Natural killer cell (primary cell): ENCODE measurements around the gene FRMPD2. TPM values are rescaled to one million over a fixed set of nuclear protein-coding genes. Genes with fewer than 3 reads are reported as not detected.

Source experiments
- ATAC-seq, 3 donors: fragments of 150-1000 bp in 2 of 3; fragments of 200-7000 bp in 1 of 3; cut with Tn5 transposase; 1 replicate in 1 of 3; 2 replicates in 2 of 3; pipeline ENCODE4 v1.10.0; 2021; ENCODE audit warnings: mild to moderate bottlenecking in 2 of 3, moderate library complexity in 2 of 3
- DNase-seq, 2 donors: peaks; one replicate each; pipeline versions ENCODE4 v3.0.0 to v3.0.0-alpha.2; 2013 to 2021; ENCODE audit warnings: mixed read lengths in 1 of 2
- H3K27ac ChIP-seq: one replicate; pipeline ENCODE4 v1.5.1; 2013; ENCODE audit warnings: mild to moderate bottlenecking, low read length
- H3K27me3 ChIP-seq: one replicate; pipeline ENCODE4 v1.6.1; 2013; ENCODE audit warnings: low read length; ENCODE audit not compliant: control insufficient read depth, insufficient read depth
- H3K36me3 ChIP-seq: one replicate; pipeline ENCODE4 v1.6.1; 2013; ENCODE audit warnings: low read length; ENCODE audit not compliant: control insufficient read depth, insufficient read depth
- H3K4me1 ChIP-seq: one replicate; pipeline ENCODE4 v1.6.1; 2013; ENCODE audit warnings: low read length; ENCODE audit not compliant: control insufficient read depth, insufficient read depth
- H3K4me3 ChIP-seq: one replicate; pipeline ENCODE4 v1.5.1; 2013; ENCODE audit warnings: low read length
- H3K9me3 ChIP-seq: one replicate; pipeline ENCODE4 v1.6.1; 2013; ENCODE audit warnings: low read length; ENCODE audit not compliant: control insufficient read depth, insufficient read depth
- H3K27ac Mint-ChIP-seq, 2 donors: one replicate each; pipeline ENCODE4 v1.8.0; 2022; ENCODE audit warnings: mild to moderate bottlenecking in 2 of 2, mixed read lengths in 2 of 2, moderate library complexity in 1 of 2
- H3K27me3 Mint-ChIP-seq, 2 donors: one replicate each; pipeline ENCODE4 v1.8.0; 2022; ENCODE audit warnings: low read depth in 2 of 2, mixed read lengths in 2 of 2
- H3K36me3 Mint-ChIP-seq: one replicate; pipeline ENCODE4 v1.8.0; 2022; ENCODE audit warnings: mixed read lengths
- H3K4me1 Mint-ChIP-seq, 2 donors: one replicate each; pipeline ENCODE4 v1.8.0; 2022; ENCODE audit warnings: mixed read lengths in 2 of 2
- H3K4me3 Mint-ChIP-seq: one replicate; pipeline ENCODE4 v1.8.0; 2022; ENCODE audit warnings: mild to moderate bottlenecking, moderate library complexity, mixed read lengths
- H3K9me3 Mint-ChIP-seq, 2 donors: one replicate each; pipeline ENCODE4 v1.8.0; 2022; ENCODE audit warnings: mixed read lengths in 2 of 2
- WGBS: methylation state at CpG from one replicate; pipeline ENCODE4 v1.1.7; 2013; ENCODE audit warnings: missing lambda C conversion rate; ENCODE audit not compliant: insufficient coverage; 5-methylcytosine and 5-hydroxymethylcytosine counted together
- intact Hi-C: fragments of 100-400 bp; cut with micrococcal nuclease; formaldehyde crosslinking; loops from one replicate; pipeline ENCODE4 v1.14.2; 2022
- total RNA-seq, 4 donors: library from RNA; stranded (reverse); fragments of 120-200 nt in 1 of 4; gene quantifications; one replicate each; pipeline versions ENCODE4 v1.2.3 to v1.2.4, GENCODE V29; 2013 to 2022
- TF ChIP-seq, protein P1 (sequence below): fragments of 200-600 bp; IDR thresholded peaks from one replicate; pipeline ENCODE4 v1.8.0; 2022; ENCODE audit warnings: antibody characterized with exemption

The FRMPD2 gene
- total RNA-seq, 3 donors from 2014 or later (not counting 1 experiment from before 2014, with no cell fraction given) = 0.20 TPM; not detected in 2

DNA sequence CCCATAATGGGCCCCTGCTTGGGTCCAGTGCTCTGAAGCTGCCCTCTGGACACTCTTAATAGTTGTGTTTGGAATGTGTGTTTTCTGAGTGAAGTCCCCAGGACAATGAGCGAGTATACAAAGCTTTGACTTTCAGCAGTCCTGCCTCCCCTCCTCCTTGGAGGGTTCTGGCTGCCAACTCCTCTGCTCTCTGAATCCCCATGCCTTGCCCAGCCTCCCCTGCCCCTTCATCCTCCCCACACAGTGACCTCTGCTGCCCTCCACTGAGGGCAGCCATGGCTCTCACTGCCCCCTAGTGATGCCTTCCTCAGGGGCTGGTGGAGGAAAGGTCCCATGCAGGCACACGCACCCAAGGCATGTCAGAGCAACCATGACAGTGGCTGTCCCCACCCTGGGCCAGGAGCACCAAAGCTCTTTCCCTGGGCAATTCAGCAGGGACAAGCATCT lies 40.9 kb downstream of the FRMPD2 start:
- WGBS = 94% methylated on average over 2 of the region's 2 CpGs
- TF ChIP-seq, protein P1, sequence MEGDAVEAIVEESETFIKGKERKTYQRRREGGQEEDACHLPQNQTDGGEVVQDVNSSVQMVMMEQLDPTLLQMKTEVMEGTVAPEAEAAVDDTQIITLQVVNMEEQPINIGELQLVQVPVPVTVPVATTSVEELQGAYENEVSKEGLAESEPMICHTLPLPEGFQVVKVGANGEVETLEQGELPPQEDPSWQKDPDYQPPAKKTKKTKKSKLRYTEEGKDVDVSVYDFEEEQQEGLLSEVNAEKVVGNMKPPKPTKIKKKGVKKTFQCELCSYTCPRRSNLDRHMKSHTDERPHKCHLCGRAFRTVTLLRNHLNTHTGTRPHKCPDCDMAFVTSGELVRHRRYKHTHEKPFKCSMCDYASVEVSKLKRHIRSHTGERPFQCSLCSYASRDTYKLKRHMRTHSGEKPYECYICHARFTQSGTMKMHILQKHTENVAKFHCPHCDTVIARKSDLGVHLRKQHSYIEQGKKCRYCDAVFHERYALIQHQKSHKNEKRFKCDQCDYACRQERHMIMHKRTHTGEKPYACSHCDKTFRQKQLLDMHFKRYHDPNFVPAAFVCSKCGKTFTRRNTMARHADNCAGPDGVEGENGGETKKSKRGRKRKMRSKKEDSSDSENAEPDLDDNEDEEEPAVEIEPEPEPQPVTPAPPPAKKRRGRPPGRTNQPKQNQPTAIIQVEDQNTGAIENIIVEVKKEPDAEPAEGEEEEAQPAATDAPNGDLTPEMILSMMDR = no peak
- DNase-seq (no peak), ATAC-seq (no peak)
- Mint-ChIP-seq H3K27me3 (peaks cover 2 to 17% of the 10 kb centered on the region in 2 donors), H3K4me1 (no peaks in the 10 kb centered on the region), H3K9me3 (no peaks in the 10 kb centered on the region), H3K4me3 (no peak overlapping the region), H3K27ac (no peak overlapping the region), H3K36me3 (no peaks in the 10 kb centered on the region)
- H3K4me1 ChIP-seq = no peaks in the 10 kb centered on the region
- H3K27me3 ChIP-seq = no peaks in the 10 kb centered on the region
- no peak overlapping the region for H3K27ac ChIP-seq
- intact Hi-C loops = no loop called here
- no peaks in the 10 kb centered on the region for H3K9me3 ChIP-seq
- H3K36me3 ChIP-seq = no peaks in the 10 kb centered on the region
- H3K4me3 ChIP-seq = no peak overlapping the region

DNA sequence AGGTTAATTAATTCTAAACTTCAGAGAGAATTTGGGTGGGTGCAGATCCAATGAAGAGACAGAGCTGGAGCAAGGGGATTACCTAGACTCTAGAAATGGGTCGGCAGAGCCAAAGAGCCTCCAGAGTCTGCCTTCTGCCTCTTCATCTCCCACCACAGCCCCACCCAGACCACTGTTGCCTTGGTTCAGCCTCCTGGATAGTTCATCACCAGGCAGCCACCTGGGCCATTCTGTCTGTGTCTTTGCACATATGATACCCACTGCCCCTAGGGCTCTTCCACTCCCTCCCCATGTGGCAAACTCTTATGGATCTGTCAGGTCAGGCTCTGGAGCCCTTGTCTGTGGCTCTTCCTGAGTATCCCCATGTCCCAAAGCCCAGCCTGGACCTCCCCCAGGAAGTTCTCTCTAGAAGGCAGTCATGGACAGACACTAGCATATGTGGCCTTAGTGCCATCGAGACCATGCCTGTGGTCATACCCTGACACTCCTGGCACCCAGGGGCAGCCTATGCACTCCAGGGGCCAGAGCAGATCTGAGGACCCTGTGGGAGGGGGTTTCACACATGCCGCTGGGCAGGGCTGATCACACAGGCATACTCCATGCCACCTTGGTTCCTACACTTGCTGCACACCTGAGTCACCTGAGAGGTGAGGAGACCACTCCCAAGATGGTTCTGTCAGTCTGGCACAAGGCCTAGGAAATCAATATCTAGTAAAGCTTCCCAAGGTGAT lies 41.6 kb downstream of the FRMPD2 start:
- WGBS = 87% methylated on average over 3 of the region's 3 CpGs
- H3K4me1 Mint-ChIP-seq = no peaks in the 10 kb centered on the region
- H3K4me1 ChIP-seq = no peaks in the 10 kb centered on the region
- H3K27me3 Mint-ChIP-seq = peaks cover 2 to 22% of the 10 kb centered on the region in 2 donors
- ATAC-seq (no peak), DNase-seq (no peak)
- no peak overlapping the region for H3K27ac Mint-ChIP-seq
- no peaks in the 10 kb centered on the region for H3K27me3 ChIP-seq
- H3K4me3 ChIP-seq = no peak overlapping the region
- TF ChIP-seq, protein P1 = no peak
- H3K27ac ChIP-seq = no peak overlapping the region
- H3K4me3 Mint-ChIP-seq = no peak overlapping the region
- no peaks in the 10 kb centered on the region for H3K9me3 Mint-ChIP-seq
- intact Hi-C loops = no loop called here
- no peaks in the 10 kb centered on the region for H3K9me3 ChIP-seq
- no peaks in the 10 kb centered on the region for H3K36me3 Mint-ChIP-seq
- no peaks in the 10 kb centered on the region for H3K36me3 ChIP-seq

DNA sequence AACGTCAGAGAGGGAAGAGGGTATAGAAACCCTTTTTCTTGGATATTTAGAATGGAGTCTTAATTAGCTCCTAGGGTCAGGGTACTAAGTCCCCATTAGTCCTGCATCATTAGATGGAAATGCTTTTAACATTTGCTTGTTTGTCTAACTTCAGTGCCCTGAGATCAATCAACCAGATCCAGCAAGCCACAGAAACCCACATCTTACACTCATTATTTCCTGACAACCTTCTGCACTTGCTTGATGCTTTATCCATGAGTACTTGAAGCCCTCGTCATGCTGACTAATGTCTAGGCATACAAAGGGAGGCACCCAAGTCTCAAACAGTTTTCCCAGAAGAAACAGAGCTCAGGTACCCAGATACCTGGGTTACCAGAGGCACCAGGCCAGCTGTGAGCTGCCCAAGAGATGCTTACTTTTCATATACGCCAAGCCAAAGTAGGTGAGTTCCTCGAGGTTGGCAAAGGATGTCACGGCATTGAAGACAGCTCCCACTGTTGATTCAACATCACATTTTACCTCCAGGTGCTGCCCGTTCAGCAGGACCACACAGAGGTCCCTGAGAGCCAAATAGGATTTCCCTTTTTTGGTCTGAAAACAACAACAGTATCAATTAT lies 42.7 kb downstream of the FRMPD2 start:
- 64% methylated on average over 6 of the region's 6 CpGs for WGBS
- Histone ChIP-seq H3K9me3 (no peaks in the 10 kb centered on the region), H3K4me3 (no peak overlapping the region), H3K27ac (no peak overlapping the region), H3K4me1 (no peaks in the 10 kb centered on the region), H3K36me3 (no peaks in the 10 kb centered on the region), H3K27me3 (no peaks in the 10 kb centered on the region)
- H3K9me3 Mint-ChIP-seq = no peaks in the 10 kb centered on the region
- no peaks in the 10 kb centered on the region for H3K4me1 Mint-ChIP-seq
- ATAC-seq (no peak), DNase-seq (no peak)
- H3K27ac Mint-ChIP-seq = no peak overlapping the region
- intact Hi-C loops = no loop called here
- no peak overlapping the region for H3K4me3 Mint-ChIP-seq
- H3K27me3 Mint-ChIP-seq = peaks cover 5 to 31% of the 10 kb centered on the region in 2 donors
- TF ChIP-seq, protein P1 = no peak
- H3K36me3 Mint-ChIP-seq = no peaks in the 10 kb centered on the region
